ENCODE results near the gene PATE2.

Gene PATE2

GRCh38 chr11:125777309-125777708, 1.3 kb downstream of the PATE2 start:
- H3K4me3 ChIP-seq (IDR thresholded peaks at IDR 0.05; ENCODE audit: insufficient read depth, low read depth, low read length) = no peak overlapping the region
- no peak overlapping the region for H2AFZ ChIP-seq (ENCODE audit: low read depth)
- H3K9ac ChIP-seq = no peak overlapping the region
- H3K79me2 ChIP-seq (ENCODE audit: insufficient read depth, low read depth) = no peaks in the 10 kb centered on the region
- H3K36me3 ChIP-seq (ENCODE audit: insufficient read depth) = no peaks in the 10 kb centered on the region
- H3K4me2 ChIP-seq = no peak overlapping the region
- H3K27me3 ChIP-seq (ENCODE audit: insufficient read depth, low read depth) = no peaks in the 10 kb centered on the region
- no peaks in the 10 kb centered on the region for H3K4me1 ChIP-seq (ENCODE audit: low read depth, poor library complexity, severe bottlenecking)
- no peak for TF ChIP-seq CTCF (conservative IDR thresholded peaks at IDR 0.05; ENCODE audit: low read depth, low read length)
- no peaks in the 10 kb centered on the region for H4K20me1 ChIP-seq (ENCODE audit: insufficient read depth)
- no peak overlapping the region for H3K27ac ChIP-seq

GRCh38 chr11:125773516-125773915, 5.1 kb downstream of the PATE2 start:
- H3K27ac ChIP-seq = no peak overlapping the region

GRCh38 chr11:125772834-125773505, 5.7 kb downstream of the PATE2 start:
- Histone ChIP-seq H4K20me1 (ENCODE audit: insufficient read depth) (no peaks in the 10 kb centered on the region), H3K4me1 (ENCODE audit: low read depth, poor library complexity, severe bottlenecking) (no peaks in the 10 kb centered on the region), H3K27ac (no peak overlapping the region), H3K36me3 (ENCODE audit: insufficient read depth) (no peaks in the 10 kb centered on the region), H3K79me2 (ENCODE audit: insufficient read depth, low read depth) (no peaks in the 10 kb centered on the region), H3K27me3 (ENCODE audit: insufficient read depth, low read depth) (no peaks in the 10 kb centered on the region), H3K4me3 (IDR thresholded peaks at IDR 0.05; ENCODE audit: insufficient read depth, low read depth, low read length) (no peak overlapping the region), H3K9ac (no peak overlapping the region), H3K4me2 (no peak overlapping the region), H2AFZ (ENCODE audit: low read depth) (no peak overlapping the region)
- TF ChIP-seq CTCF (conservative IDR thresholded peaks at IDR 0.05; ENCODE audit: low read depth, low read length) = no peak

More at GRCh38 chr11:125773516-125773915, 5.1 kb downstream of the PATE2 start:
- Histone ChIP-seq H3K4me3 (IDR thresholded peaks at IDR 0.05; ENCODE audit: insufficient read depth, low read depth, low read length) (no peak overlapping the region), H3K27me3 (ENCODE audit: insufficient read depth, low read depth) (no peaks in the 10 kb centered on the region), H3K9ac (no peak overlapping the region), H3K36me3 (ENCODE audit: insufficient read depth) (no peaks in the 10 kb centered on the region), H3K4me1 (ENCODE audit: low read depth, poor library complexity, severe bottlenecking) (no peaks in the 10 kb centered on the region), H4K20me1 (ENCODE audit: insufficient read depth) (no peaks in the 10 kb centered on the region), H3K4me2 (no peak overlapping the region), H2AFZ (ENCODE audit: low read depth) (no peak overlapping the region), H3K79me2 (ENCODE audit: insufficient read depth, low read depth) (no peaks in the 10 kb centered on the region)
- TF ChIP-seq CTCF (conservative IDR thresholded peaks at IDR 0.05; ENCODE audit: low read depth, low read length) = no peak

GRCh38 chr11:125770583-125770982, 8.0 kb downstream of the PATE2 start:
- Histone ChIP-seq H3K79me2 (ENCODE audit: insufficient read depth, low read depth) (no peaks in the 10 kb centered on the region), H4K20me1 (ENCODE audit: insufficient read depth) (no peaks in the 10 kb centered on the region), H3K4me2 (no peak overlapping the region), H3K4me3 (IDR thresholded peaks at IDR 0.05; ENCODE audit: insufficient read depth, low read depth, low read length) (no peak overlapping the region), H3K27ac (no peak overlapping the region), H2AFZ (ENCODE audit: low read depth) (no peak overlapping the region), H3K9ac (no peak overlapping the region), H3K36me3 (ENCODE audit: insufficient read depth) (no peaks in the 10 kb centered on the region), H3K27me3 (ENCODE audit: insufficient read depth, low read depth) (no peaks in the 10 kb centered on the region), H3K4me1 (ENCODE audit: low read depth, poor library complexity, severe bottlenecking) (no peaks in the 10 kb centered on the region)
- TF ChIP-seq CTCF (conservative IDR thresholded peaks at IDR 0.05; ENCODE audit: low read depth, low read length) = no peak
